Vagina (tissue), 2 donors: ENCODE data around the gene CENPE. TPM values are rescaled to one million over a fixed set of nuclear protein-coding genes. Genes with fewer than 3 reads are reported as not detected.

Source experiments
- DNase-seq, 2 donors: peaks; one replicate each; pipeline ENCODE4 v3.0.0-alpha.2; 2017; ENCODE audit errors: extremely low spot score in 2 of 2
- H3K27ac ChIP-seq: fragments of 200-600 bp; sonication (generic); one replicate; pipeline ENCODE4 v1.5.1; 2019
- H3K27me3 ChIP-seq: fragments of 200-600 bp; sonication (generic); one replicate; pipeline ENCODE4 v1.5.1; 2019
- H3K36me3 ChIP-seq, 2 donors: fragments of 200-600 bp; sonication (generic); one replicate each; pipeline ENCODE4 v1.5.1; 2017 to 2019
- H3K4me1 ChIP-seq: fragments of 200-600 bp; sonication (generic); one replicate; pipeline ENCODE4 v1.5.1; 2019
- H3K4me3 ChIP-seq, 2 donors: fragments of 200-600 bp; sonication (generic); 1 replicate in 1 of 2; 2 replicates in 1 of 2; pipeline ENCODE4 v1.5.1; 2016 to 2019
- H3K9me3 ChIP-seq: fragments of 200-600 bp; sonication (generic); one replicate; pipeline ENCODE4 v1.5.1; 2019
- CTCF ChIP-seq, 3 experiments: fragments of 450-650 bp in 2 of 3; fragments of 200-600 bp in 1 of 3; sonication (generic) in 1 of 3; IDR thresholded peaks; one replicate each; pipeline ENCODE4 v1.5.1; 2017 to 2019; ENCODE audit warnings: antibody characterized with exemption in 3 of 3, mild to moderate bottlenecking in 2 of 3, moderate library complexity in 2 of 3
- POLR2A ChIP-seq, 2 donors: fragments of 450-650 bp; IDR thresholded peaks; one replicate each; pipeline ENCODE4 v1.6.1; 2017; ENCODE audit warnings: antibody characterized with exemption in 2 of 2, mild to moderate bottlenecking in 2 of 2, moderate library complexity in 2 of 2
- POLR2AphosphoS5 ChIP-seq, 2 donors: sonication (generic); formaldehyde crosslinking; IDR thresholded peaks; one replicate each; pipeline ENCODE4 v1.9.0; 2017; ENCODE audit warnings: antibody characterized with exemption in 2 of 2, mild to moderate bottlenecking in 2 of 2, low read depth in 1 of 2; ENCODE audit not compliant: insufficient read depth in 1 of 2
- intact Hi-C: fragments of 100-400 bp; cut with DNase I; formaldehyde crosslinking; loops from one replicate; pipeline ENCODE4 v1.15.1; 2023
- total RNA-seq: library from RNA; depleted of rRNA; stranded (reverse); fragments of >200 nt; gene quantifications from one replicate; pipeline ENCODE4 v1.2.3, GENCODE V29; 2016

The CENPE gene
- total RNA-seq, 1 donor from 2014 or later, result 2.2 TPM

GRCh38 chr4:103099691-103100392, 98.3 kb downstream of the CENPE start, which contains the start of gene BDH2:
BDH2 (minus strand) TSS chr4:103099834; CDS start chr4:103096254, 3,580 bp downstream.
- intact Hi-C loops, result loop anchor here (10.0 kb wide), 1 partner anchor 655 kb away; no protein-coding TSS in a partner anchor
- DNase-seq, result no peak
- Histone ChIP-seq H3K36me3 (no peaks in the 10 kb centered on the region), H3K4me1 (peaks cover 21% of the 10 kb centered on the region), H3K27ac (peak within 1 kb of the TSS; percentile 85), H3K4me3 (peak within 1 kb of the TSS; percentile 28 to 56), H3K27me3 (no peaks in the 10 kb centered on the region), H3K9me3 (no peaks in the 10 kb centered on the region)
- peak in 1 of 2 donors; percentile 95 for TF ChIP-seq POLR2AphosphoS5 (IDR thresholded peaks at IDR 0.05; ENCODE audit: insufficient read depth in 1 of 2, low read depth in 1 of 2)
- peak in 1 of 2 donors; percentile 47 for TF ChIP-seq POLR2A (IDR thresholded peaks at IDR 0.05)
- peak; percentile 65 to 90 (median 81) for TF ChIP-seq CTCF (IDR thresholded peaks at IDR 0.05)

- Histone ChIP-seq H3K9me3 (no peaks in the 10 kb centered on the region), H3K36me3 (no peaks in the 10 kb centered on the region), H3K4me1 (peaks cover 21% of the 10 kb centered on the region), H3K27ac (peak overlapping the region; percentile 85), H3K27me3 (no peaks in the 10 kb centered on the region), H3K4me3 (peak overlapping the region; percentile 28 to 56)
- no peak for DNase-seq
- TF ChIP-seq POLR2AphosphoS5 (IDR thresholded peaks at IDR 0.05; ENCODE audit: insufficient read depth in 1 of 2, low read depth in 1 of 2) (no peak), CTCF (IDR thresholded peaks at IDR 0.05) (no peak), POLR2A (IDR thresholded peaks at IDR 0.05) (no peak)
- intact Hi-C loops, result loop anchor here (10.0 kb wide), 1 partner anchor 654 kb away; no protein-coding TSS in a partner anchor
Measured at GRCh38 chr4:103098756-103099440, 99.2 kb downstream of the CENPE start.

GRCh38 chr4:103098341-103098740, 99.8 kb downstream of the CENPE start:
- TF ChIP-seq CTCF (IDR thresholded peaks at IDR 0.05), result no peak
- Histone ChIP-seq H3K27me3 (no peaks in the 10 kb centered on the region), H3K27ac (peak overlapping the region; percentile 85), H3K4me3 (peak overlapping the region; percentile 28 to 56), H3K4me1 (peaks cover 21% of the 10 kb centered on the region), H3K36me3 (no peaks in the 10 kb centered on the region), H3K9me3 (no peaks in the 10 kb centered on the region)
- DNase-seq, result no peak
- intact Hi-C loops, result loop anchor here (10.0 kb wide), 1 partner anchor 654 kb away; no protein-coding TSS in a partner anchor

- DNase-seq, result no peak
- Histone ChIP-seq H3K36me3 (no peaks in the 10 kb centered on the region), H3K4me3 (no peak overlapping the region), H3K9me3 (no peaks in the 10 kb centered on the region), H3K4me1 (peaks cover 21% of the 10 kb centered on the region), H3K27ac (no peak overlapping the region), H3K27me3 (no peaks in the 10 kb centered on the region)
- intact Hi-C loops, result loop anchor here (10.0 kb wide), 1 partner anchor 652 kb away; no protein-coding TSS in a partner anchor
- no peak for TF ChIP-seq POLR2AphosphoS5 (IDR thresholded peaks at IDR 0.05; ENCODE audit: insufficient read depth in 1 of 2, low read depth in 1 of 2)
- TF ChIP-seq POLR2A (IDR thresholded peaks at IDR 0.05), result no peak
- no peak for TF ChIP-seq CTCF (IDR thresholded peaks at IDR 0.05)
Measured at GRCh38 chr4:103097112-103097511, 101.0 kb downstream of the CENPE start.
